HepG2 (cell line): ENCODE results near the gene GTF2H4. TPM values are rescaled to one million over a fixed set of nuclear protein-coding genes. Genes with fewer than 3 reads are reported as not detected.

Source experiments
- ATF1 ChIP-seq: IDR thresholded peaks from 2 replicates; pipeline ENCODE4 v1.6.1; 2016; ENCODE audit warnings: mild to moderate bottlenecking, control low read depth
- ATF6 ChIP-seq: sonication (generic); formaldehyde crosslinking; conservative IDR thresholded peaks from 2 replicates; pipeline ENCODE4 v1.4.0; 2020; ENCODE audit warnings: missing genetic modification reagents
- FOXK2 ChIP-seq: fragments of 450-650 bp; IDR thresholded peaks from 2 replicates; pipeline ENCODE4 v1.6.1; 2016
- GMEB2 ChIP-seq: IDR thresholded peaks from 2 replicates; pipeline ENCODE4 v1.6.1; 2016; ENCODE audit warnings: missing biosample characterization, missing genetic modification reagents, low read depth
- KAT2B ChIP-seq: fragments of 150-350 bp; IDR thresholded peaks from 2 replicates; pipeline ENCODE4 v1.6.1; 2014; ENCODE audit warnings: low read depth, low read length, borderline replicate concordance
- KDM4B ChIP-seq: sonication (generic); formaldehyde crosslinking; IDR thresholded peaks from 2 replicates; pipeline ENCODE4 v1.4.0; 2020; ENCODE audit warnings: missing genetic modification reagents
- MAX ChIP-seq: IDR thresholded peaks from 2 replicates; pipeline ENCODE4 v1.6.1; 2012; ENCODE audit warnings: inconsistent platforms
- MAZ ChIP-seq, 2 experiments: sonication (generic) in 1 of 2; formaldehyde crosslinking in 1 of 2; IDR thresholded peaks; 2 replicates each; pipeline versions ENCODE4 v1.5.0 to v1.6.1; 2012 to 2020; ENCODE audit warnings: low read depth in 2 of 2, mild to moderate bottlenecking in 2 of 2, borderline replicate concordance in 1 of 2, improper control_type of control experiment in 1 of 2, low read length in 1 of 2, missing genetic modification reagents in 1 of 2, moderate library complexity in 1 of 2
- PHB2 ChIP-seq: fragments of 450-650 bp; IDR thresholded peaks from 2 replicates; pipeline ENCODE4 v1.6.1; 2018; ENCODE audit not compliant: partially characterized antibody
- PRDM15 ChIP-seq: sonication (generic); formaldehyde crosslinking; IDR thresholded peaks from 2 replicates; pipeline ENCODE4 v1.4.0; 2020; ENCODE audit warnings: missing genetic modification reagents
- ZMAT5 ChIP-seq: sonication (generic); formaldehyde crosslinking; IDR thresholded peaks from 2 replicates; pipeline ENCODE4 v1.5.0; 2020; ENCODE audit warnings: mild to moderate bottlenecking, low read depth, missing genetic modification reagents, borderline replicate concordance
- ZNF431 ChIP-seq: sonication (generic); formaldehyde crosslinking; IDR thresholded peaks from 2 replicates; pipeline ENCODE4 v1.9.0; 2022; ENCODE audit warnings: missing genetic modification reagents, low read depth, mild to moderate bottlenecking, borderline replicate concordance
- ZNF687 ChIP-seq: sonication (generic); formaldehyde crosslinking; IDR thresholded peaks from 2 replicates; pipeline ENCODE4 v1.5.1; 2020; ENCODE audit warnings: mild to moderate bottlenecking, missing genetic modification reagents, moderate library complexity
- ZNF691 ChIP-seq: sonication (generic); formaldehyde crosslinking; IDR thresholded peaks from 2 replicates; pipeline ENCODE4 v1.4.0; 2020; ENCODE audit warnings: missing genetic modification reagents, low read depth, mild to moderate bottlenecking, borderline replicate concordance
- polyA plus RNA-seq, 8 experiments: library from polyadenylated mRNA; depleted of rRNA in 3 of 8; stranded (reverse) in 7 of 8; unstranded in 1 of 8; fragments of >200 nt; fragmentation: Illumina TruSeq in 4 of 8; extraction: Trizol in 4 of 8; gene quantifications; 2 replicates each; pipeline versions ENCODE4 v1.2.1 to v1.2.3, GENCODE V29; 2011 to 2016; ENCODE audit warnings: low read depth in 4 of 8, missing spikeins in 1 of 8, mixed read lengths in 1 of 8; ENCODE audit not compliant: insufficient read depth in 1 of 8
- total RNA-seq, 5 experiments: library from RNA; depleted of rRNA; stranded (reverse); fragments of >200 nt; fragmentation: Illumina TruSeq; extraction: Trizol; gene quantifications; 2 replicates each; pipeline ENCODE4 v1.2.3, GENCODE V29; 2016; ENCODE audit warnings: low read depth in 1 of 5

GTF2H4 gene
- total and polyA plus RNA-seq, 2 of the 13 experiments (the other 11 are each of a cell fraction or from before 2014, with no cell fraction given), result 15.9 to 49.3 TPM

GRCh38 chr6:30883685-30884520 lies 24.1 kb upstream of the GTF2H4 start, which contains the start of gene DDR1 (continued):
- TF ChIP-seq ZNF687 (CRISPR knock-in tag) (peak; percentile 77), ATF1 (CRISPR knock-in tag) (no peak), GMEB2 (CRISPR knock-in tag) (no peak), PHB2 (no peak), ZNF691 (CRISPR knock-in tag) (no peak), KDM4B (no peak), ZNF431 (CRISPR knock-in tag) (no peak), ZMAT5 (CRISPR knock-in tag) (no peak), KAT2B (no peak), FOXK2 (no peak), MAX (0 out of 2 replicates have a peak, but pooled peaks have one; percentile 31), MAZ (IDR thresholded peaks at IDR 0.05; ENCODE audit: borderline replicate concordance, low read depth, low read length) (no peak), MAZ (CRISPR knock-in tag; IDR thresholded peaks at IDR 0.05; ENCODE audit: low read depth) (peak; percentile 8), ATF6 (CRISPR knock-in tag) (no peak), PRDM15 (no peak)
